ENCODE measurements around the gene TRPV3. TPM values are rescaled to one million over a fixed set of nuclear protein-coding genes. Genes with fewer than 3 reads are reported as not detected.

Gene TRPV3
- total and polyA plus RNA-seq, 2 of the 13 experiments (the other 11 are each of a cell fraction or from before 2014, with no cell fraction given), result 0.90 to 1.0 TPM

DNA sequence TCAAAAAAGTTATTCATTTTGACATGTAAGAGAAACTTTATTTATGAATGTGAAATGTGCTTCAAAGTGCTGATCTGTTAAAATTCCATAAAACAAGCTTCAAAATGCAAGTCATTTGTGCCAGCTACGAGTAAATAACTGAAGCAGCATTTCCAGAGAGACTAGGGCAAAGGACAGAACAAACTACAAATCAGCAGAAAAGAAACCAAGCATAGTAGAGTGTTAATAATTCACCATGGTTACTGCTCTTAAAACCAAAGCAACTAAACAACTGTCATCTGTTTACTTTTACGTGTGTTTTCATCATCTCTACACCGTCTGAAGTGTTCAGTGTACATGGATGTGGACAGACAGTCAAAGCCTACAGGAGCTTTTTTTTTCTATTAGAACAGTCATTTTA lies 83.4 kb downstream of the TRPV3 start:
- in situ Hi-C loops (cut with HindIII; ENCODE audit: extremely low pct_ligation_motif_present, low pct_unique_long_range_greater_than_20kb) (no loop called here), intact Hi-C loops (cut with micrococcal nuclease; ENCODE audit: unreplicated experiment) (loop anchor here (5.0 kb wide), 1 partner anchor 58 kb away; no protein-coding TSS in a partner anchor)
- H3K4me3 ChIP-seq (replicated peaks in 1 of 3; ENCODE audit: insufficient read depth in 1 of 3, low read depth in 2 of 3, low read length in 3 of 3), result peak overlapping the region in 2 of 3 experiments; percentile 9 to 12; a peak in 1 of 6 replicates
- ATAC-seq (peak; percentile 98), FAIRE-seq (peak; percentile 85), DNase-seq (ENCODE audit: low spot score) (peak; percentile 81)
- peak overlapping the region; percentile 54 for H3K4me2 ChIP-seq (ENCODE audit: low read depth, low read length)
- H2AFZ ChIP-seq (ENCODE audit: low read length), result no peak overlapping the region
- CTCF ChIA-PET (ENCODE audit: low intra/inter-chr PET ratio, low total read pairs), result no interaction called here
- no peaks in the 10 kb centered on the region for H3K9me3 ChIP-seq (ENCODE audit: low read length)
- no TSS peak for BruUV-seq (replicated peaks)
- 0% methylated on average over 3 of the region's 3 CpGs for WGBS (ENCODE audit: low lambda C conversion rate)
- H3K4me1 ChIP-seq (ENCODE audit: insufficient read depth, low read length), result peaks cover 44% of the 10 kb centered on the region
- H3K27ac ChIP-seq (ENCODE audit: extremely low read length, insufficient read depth, low read length), result peak overlapping the region; percentile 90
- peak overlapping the region; percentile 62 for H3K9ac ChIP-seq (ENCODE audit: insufficient read depth, low read depth, low read length)
- no peaks in the 10 kb centered on the region for H3K79me2 ChIP-seq (ENCODE audit: insufficient read depth, low read length)
- H3K36me3 ChIP-seq (replicated peaks in 1 of 2; ENCODE audit: control insufficient read depth in 1 of 2, insufficient read depth in 2 of 2, low read length in 2 of 2), result no peaks in the 10 kb centered on the region
- no peaks in the 10 kb centered on the region; a peak in 1 of 5 replicates for H3K27me3 ChIP-seq (ENCODE audit: control insufficient read depth in 1 of 2, insufficient read depth in 2 of 2, low read length in 2 of 2)
- POLR2A ChIA-PET, result interaction anchor here (0.7 kb wide), 1 partner anchor 26 kb away, joined by 3 read pairs; no protein-coding TSS in a partner anchor
- H4K20me1 ChIP-seq (ENCODE audit: insufficient read depth, low read length), result no peaks in the 10 kb centered on the region
- TF ChIP-seq ZNF232 (CRISPR knock-in tag; IDR thresholded peaks at IDR 0.05; ENCODE audit: borderline replicate concordance) (no peak), ASH2L (IDR thresholded peaks at IDR 0.05; ENCODE audit: insufficient read length, low read depth, low read length) (peak; percentile 84), ZNF703 (CRISPR knock-in tag; IDR thresholded peaks at IDR 0.05; ENCODE audit: borderline replicate concordance) (no peak), CHD2 (IDR thresholded peaks at IDR 0.05; ENCODE audit: low read depth, low read length) (no peak), ZBTB26 (CRISPR knock-in tag; IDR thresholded peaks at IDR 0.05; ENCODE audit: borderline replicate concordance) (no peak), ZNF441 (CRISPR knock-in tag; IDR thresholded peaks at IDR 0.05; ENCODE audit: borderline replicate concordance) (no peak), MIXL1 (CRISPR knock-in tag; IDR thresholded peaks at IDR 0.05) (peak; percentile 35; the same call in 1 of the 2 replicates), ZNF30 (CRISPR knock-in tag; IDR thresholded peaks at IDR 0.05) (no peak), HNF4G (IDR thresholded peaks at IDR 0.05; ENCODE audit: borderline replicate concordance, low read depth, low read length) (peak; percentile 19; the same call in 1 of the 2 replicates), HNF4G (CRISPR knock-in tag; IDR thresholded peaks at IDR 0.05; ENCODE audit: borderline replicate concordance, low read depth) (no peak), FOXK1 (CRISPR knock-in tag; IDR thresholded peaks at IDR 0.05; ENCODE audit: borderline replicate concordance, low read depth) (peak; percentile 75), MAFF (IDR thresholded peaks at IDR 0.05; ENCODE audit: low read depth, low read length) (peak; percentile 99), AHR (CRISPR knock-in tag; IDR thresholded peaks at IDR 0.05) (no peak), GLI4 (CRISPR knock-in tag; IDR thresholded peaks at IDR 0.05; ENCODE audit: borderline replicate concordance) (no peak)
- TF ChIP-seq, protein P1, sequence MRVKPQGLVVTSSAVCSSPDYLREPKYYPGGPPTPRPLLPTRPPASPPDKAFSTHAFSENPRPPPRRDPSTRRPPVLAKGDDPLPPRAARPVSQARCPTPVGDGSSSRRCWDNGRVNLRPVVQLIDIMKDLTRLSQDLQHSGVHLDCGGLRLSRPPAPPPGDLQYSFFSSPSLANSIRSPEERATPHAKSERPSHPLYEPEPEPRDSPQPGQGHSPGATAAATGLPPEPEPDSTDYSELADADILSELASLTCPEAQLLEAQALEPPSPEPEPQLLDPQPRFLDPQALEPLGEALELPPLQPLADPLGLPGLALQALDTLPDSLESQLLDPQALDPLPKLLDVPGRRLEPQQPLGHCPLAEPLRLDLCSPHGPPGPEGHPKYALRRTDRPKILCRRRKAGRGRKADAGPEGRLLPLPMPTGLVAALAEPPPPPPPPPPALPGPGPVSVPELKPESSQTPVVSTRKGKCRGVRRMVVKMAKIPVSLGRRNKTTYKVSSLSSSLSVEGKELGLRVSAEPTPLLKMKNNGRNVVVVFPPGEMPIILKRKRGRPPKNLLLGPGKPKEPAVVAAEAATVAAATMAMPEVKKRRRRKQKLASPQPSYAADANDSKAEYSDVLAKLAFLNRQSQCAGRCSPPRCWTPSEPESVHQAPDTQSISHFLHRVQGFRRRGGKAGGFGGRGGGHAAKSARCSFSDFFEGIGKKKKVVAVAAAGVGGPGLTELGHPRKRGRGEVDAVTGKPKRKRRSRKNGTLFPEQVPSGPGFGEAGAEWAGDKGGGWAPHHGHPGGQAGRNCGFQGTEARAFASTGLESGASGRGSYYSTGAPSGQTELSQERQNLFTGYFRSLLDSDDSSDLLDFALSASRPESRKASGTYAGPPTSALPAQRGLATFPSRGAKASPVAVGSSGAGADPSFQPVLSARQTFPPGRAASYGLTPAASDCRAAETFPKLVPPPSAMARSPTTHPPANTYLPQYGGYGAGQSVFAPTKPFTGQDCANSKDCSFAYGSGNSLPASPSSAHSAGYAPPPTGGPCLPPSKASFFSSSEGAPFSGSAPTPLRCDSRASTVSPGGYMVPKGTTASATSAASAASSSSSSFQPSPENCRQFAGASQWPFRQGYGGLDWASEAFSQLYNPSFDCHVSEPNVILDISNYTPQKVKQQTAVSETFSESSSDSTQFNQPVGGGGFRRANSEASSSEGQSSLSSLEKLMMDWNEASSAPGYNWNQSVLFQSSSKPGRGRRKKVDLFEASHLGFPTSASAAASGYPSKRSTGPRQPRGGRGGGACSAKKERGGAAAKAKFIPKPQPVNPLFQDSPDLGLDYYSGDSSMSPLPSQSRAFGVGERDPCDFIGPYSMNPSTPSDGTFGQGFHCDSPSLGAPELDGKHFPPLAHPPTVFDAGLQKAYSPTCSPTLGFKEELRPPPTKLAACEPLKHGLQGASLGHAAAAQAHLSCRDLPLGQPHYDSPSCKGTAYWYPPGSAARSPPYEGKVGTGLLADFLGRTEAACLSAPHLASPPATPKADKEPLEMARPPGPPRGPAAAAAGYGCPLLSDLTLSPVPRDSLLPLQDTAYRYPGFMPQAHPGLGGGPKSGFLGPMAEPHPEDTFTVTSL (CRISPR knock-in tag; IDR thresholded peaks at IDR 0.05; ENCODE audit: borderline replicate concordance), result peak; percentile 23; the same call in 1 of the 2 replicates
- TF ChIP-seq, protein P2, sequence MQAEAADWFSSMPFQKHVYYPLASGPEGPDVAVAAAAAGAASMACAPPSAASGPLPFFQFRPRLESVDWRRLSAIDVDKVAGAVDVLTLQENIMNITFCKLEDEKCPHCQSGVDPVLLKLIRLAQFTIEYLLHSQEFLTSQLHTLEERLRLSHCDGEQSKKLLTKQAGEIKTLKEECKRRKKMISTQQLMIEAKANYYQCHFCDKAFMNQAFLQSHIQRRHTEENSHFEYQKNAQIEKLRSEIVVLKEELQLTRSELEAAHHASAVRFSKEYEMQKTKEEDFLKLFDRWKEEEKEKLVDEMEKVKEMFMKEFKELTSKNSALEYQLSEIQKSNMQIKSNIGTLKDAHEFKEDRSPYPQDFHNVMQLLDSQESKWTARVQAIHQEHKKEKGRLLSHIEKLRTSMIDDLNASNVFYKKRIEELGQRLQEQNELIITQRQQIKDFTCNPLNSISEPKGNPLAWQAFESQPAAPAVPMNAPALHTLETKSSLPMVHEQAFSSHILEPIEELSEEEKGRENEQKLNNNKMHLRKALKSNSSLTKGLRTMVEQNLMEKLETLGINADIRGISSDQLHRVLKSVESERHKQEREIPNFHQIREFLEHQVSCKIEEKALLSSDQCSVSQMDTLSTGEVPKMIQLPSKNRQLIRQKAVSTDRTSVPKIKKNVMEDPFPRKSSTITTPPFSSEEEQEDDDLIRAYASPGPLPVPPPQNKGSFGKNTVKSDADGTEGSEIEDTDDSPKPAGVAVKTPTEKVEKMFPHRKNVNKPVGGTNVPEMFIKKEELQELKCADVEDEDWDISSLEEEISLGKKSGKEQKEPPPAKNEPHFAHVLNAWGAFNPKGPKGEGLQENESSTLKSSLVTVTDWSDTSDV (CRISPR knock-in tag; IDR thresholded peaks at IDR 0.05), result no peak
